ENCODE data around the gene BCL2.
A peak's percentile ranks its signal among the peaks of the same experiment; 100 is the strongest.

The BCL2 gene

DNA sequence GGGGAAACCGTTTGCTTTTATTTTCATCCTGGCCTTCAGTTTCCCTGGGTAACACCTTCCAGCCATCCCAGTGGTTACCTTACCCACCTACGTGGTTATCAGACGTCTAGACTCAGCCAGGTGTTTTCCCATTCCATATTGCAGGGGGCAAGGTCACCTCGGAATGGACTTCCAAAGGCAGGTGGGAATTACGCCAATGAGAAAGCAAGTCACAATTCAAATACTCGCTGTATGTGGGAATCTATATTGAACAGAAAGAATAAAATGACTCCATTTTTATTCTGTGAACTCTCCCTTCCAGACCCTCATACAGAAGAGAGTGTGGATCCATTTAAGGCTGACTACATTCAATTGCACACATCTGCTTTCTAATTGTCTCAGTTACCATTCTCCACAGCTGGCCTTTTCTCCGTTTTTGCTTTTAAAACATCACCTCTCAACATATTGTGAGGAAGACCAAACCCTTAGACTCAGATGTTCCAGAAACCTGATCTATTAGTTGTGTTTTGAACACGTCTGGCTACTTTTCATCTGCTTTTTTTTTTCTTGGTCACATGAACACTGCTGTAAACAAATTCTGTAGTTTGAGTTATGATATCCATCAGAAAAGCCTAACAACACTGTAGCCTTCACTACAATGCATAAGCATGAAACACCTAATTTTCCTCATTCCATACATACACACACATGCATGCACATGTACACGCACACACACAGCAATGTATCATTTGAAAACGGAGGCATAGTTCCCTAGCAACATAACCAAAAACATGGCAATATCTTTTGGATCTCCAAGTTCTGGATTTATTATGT is 59.8 kb downstream of the BCL2 start:
- H3K27me3 Mint-ChIP-seq (ENCODE audit: low read depth, poor library complexity) = no peaks in the 10 kb centered on the region

DNA sequence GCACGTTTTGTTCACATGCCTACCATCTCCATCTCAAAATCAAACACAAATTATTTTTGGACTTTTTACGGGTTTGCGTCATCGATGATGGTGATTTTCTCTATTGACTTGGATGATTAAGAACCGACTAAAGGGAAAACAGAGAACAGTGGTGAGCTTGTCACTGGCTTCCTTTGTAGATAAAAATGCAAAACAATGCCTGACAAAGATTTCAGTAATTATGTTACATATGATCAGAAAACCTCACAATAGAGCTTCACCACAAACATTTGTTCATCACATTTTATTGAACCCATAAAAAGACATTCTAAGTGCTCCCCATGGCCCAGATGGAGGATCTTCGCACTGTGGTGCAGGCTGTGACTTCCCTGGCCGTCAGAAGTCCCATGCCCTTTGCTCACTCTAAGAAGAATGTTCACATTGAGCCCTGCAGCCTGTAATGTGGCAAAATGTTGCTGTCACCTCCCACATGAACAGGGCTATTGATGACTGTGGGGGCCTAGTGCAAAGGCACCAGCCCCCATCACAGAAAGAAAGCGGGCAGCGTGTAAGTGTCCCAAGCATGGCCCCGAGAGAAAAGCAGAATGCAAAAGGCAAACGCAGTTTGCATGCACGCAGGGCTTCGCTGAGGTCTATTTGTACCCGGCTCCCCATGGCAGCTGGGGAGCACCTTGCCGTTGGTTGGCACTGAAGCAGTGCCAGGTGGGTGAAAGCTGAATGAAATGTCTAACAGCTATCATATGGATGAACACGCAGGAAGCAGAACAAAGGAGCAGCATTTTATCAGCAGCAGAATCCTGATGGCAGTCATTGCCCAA is 60.6 kb downstream of the BCL2 start:
- H3K27ac Mint-ChIP-seq = peak overlapping the region; percentile 53
- DNase-seq = no peak
- H3K27me3 Mint-ChIP-seq (ENCODE audit: low read depth, poor library complexity) = no peaks in the 10 kb centered on the region
- H3K9me3 Mint-ChIP-seq = peaks cover 4% of the 10 kb centered on the region
- peaks cover 43% of the 10 kb centered on the region for H3K4me1 Mint-ChIP-seq
- H3K36me3 Mint-ChIP-seq (ENCODE audit: low read depth) = peaks cover 36% of the 10 kb centered on the region
- no peak for TF ChIP-seq CTCF (IDR thresholded peaks at IDR 0.05)
- H3K4me3 Mint-ChIP-seq = no peak overlapping the region

More for the DNA sequence above, 59.8 kb downstream of the BCL2 start:
- Mint-ChIP-seq H3K4me1 (peaks cover 45% of the 10 kb centered on the region), H3K9me3 (peaks cover 4% of the 10 kb centered on the region), H3K27ac (no peak overlapping the region), H3K4me3 (no peak overlapping the region), H3K36me3 (ENCODE audit: low read depth) (peaks cover 30% of the 10 kb centered on the region)
- no peak for DNase-seq
- no peak for TF ChIP-seq CTCF (IDR thresholded peaks at IDR 0.05)

DNA sequence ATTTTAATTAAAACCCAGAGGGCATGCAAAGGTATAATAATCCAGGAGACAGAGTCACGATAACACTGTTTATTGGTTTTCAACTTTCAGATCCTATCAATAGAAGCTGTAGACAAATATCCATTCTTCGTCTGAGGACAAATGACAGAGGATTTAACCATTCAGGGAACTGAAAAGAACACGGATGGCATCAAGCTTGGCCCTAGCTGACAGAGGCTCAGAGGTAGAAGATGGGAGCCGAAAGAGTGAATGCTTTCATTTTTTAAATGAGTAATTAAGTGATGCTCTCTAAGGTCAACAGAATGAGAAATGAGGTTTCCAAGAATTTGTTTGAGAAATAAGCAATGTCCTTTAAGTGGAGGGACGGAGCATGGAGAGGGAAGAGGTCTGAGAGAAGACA is 62.1 kb downstream of the BCL2 start:
- H3K27me3 Mint-ChIP-seq (ENCODE audit: low read depth, poor library complexity) = no peaks in the 10 kb centered on the region
- no peak overlapping the region for H3K4me3 Mint-ChIP-seq
- H3K9me3 Mint-ChIP-seq = peaks cover 8% of the 10 kb centered on the region
- H3K27ac Mint-ChIP-seq = peak overlapping the region; percentile 85
- H3K36me3 Mint-ChIP-seq (ENCODE audit: low read depth) = peaks cover 47% of the 10 kb centered on the region
- TF ChIP-seq CTCF (IDR thresholded peaks at IDR 0.05) = no peak
- H3K4me1 Mint-ChIP-seq = peaks cover 36% of the 10 kb centered on the region
- no peak for DNase-seq

GRCh38 chr18:63255435-63255834 is 64.1 kb downstream of the BCL2 start:
- Mint-ChIP-seq H3K4me1 (peaks cover 25% of the 10 kb centered on the region), H3K36me3 (ENCODE audit: low read depth) (peaks cover 48% of the 10 kb centered on the region), H3K27me3 (ENCODE audit: low read depth, poor library complexity) (peaks cover 3% of the 10 kb centered on the region), H3K27ac (no peak overlapping the region), H3K4me3 (no peak overlapping the region), H3K9me3 (peaks cover 16% of the 10 kb centered on the region)
- no peak for DNase-seq
- no peak for TF ChIP-seq CTCF (IDR thresholded peaks at IDR 0.05)

DNA sequence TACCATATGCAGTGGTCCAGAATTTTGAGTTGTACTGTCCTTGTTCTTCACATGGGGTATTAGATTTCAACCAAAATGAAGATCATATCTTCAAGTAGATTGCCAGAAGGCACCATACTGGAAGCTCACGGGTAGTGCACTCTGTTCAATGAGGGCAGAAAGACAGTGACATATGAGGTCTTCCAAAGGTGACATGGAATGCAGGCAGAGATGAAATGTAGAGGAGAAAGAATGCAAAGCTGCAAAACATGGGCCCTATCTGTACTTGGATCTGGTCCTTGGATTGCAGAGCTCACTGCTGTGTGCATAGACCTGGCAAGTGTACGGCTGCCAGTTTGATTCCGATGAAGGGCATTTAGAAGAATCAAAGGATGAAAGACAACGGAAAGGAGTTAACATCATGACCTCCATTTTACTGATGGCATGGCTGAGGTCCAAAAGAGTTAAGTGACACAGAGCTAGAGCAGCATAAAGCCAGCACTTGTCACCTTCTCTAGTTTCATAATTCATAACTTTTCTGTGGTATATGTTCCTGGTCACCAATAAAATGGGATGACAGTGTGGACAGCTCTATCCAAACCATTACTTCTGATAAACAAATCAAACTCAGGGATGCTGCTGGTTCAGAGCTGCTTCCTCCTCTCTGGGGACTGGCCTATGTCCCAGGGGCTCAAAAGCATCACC is 64.7 kb downstream of the BCL2 start:
- Mint-ChIP-seq H3K27ac (no peak overlapping the region), H3K4me1 (peaks cover 19% of the 10 kb centered on the region), H3K27me3 (ENCODE audit: low read depth, poor library complexity) (peaks cover 3% of the 10 kb centered on the region)

More for the DNA sequence above, 64.7 kb downstream of the BCL2 start:
- H3K36me3 Mint-ChIP-seq (ENCODE audit: low read depth) = peaks cover 54% of the 10 kb centered on the region
- no peak overlapping the region for H3K4me3 Mint-ChIP-seq
- TF ChIP-seq CTCF (IDR thresholded peaks at IDR 0.05) = no peak
- DNase-seq = no peak
- H3K9me3 Mint-ChIP-seq = peaks cover 16% of the 10 kb centered on the region

Measured in nephron progenitor cell (in vitro differentiated cells).